Neural crest cell (in vitro differentiated cells): ENCODE results near the gene PLCH1. TPM values are rescaled to one million over a fixed set of nuclear protein-coding genes. Genes with fewer than 3 reads are reported as not detected.

Experiments used
- DNase-seq: peaks from one replicate; pipeline ENCODE4 v3.0.0; 2021; ENCODE audit warnings: low read depth, mixed read lengths, low spot score
- H3K27ac Mint-ChIP-seq: one replicate; pipeline ENCODE4 v1.8.0; 2021; ENCODE audit warnings: mild to moderate bottlenecking, mixed read lengths; ENCODE audit not compliant: unreplicated experiment
- H3K27me3 Mint-ChIP-seq: 2 replicates; pipeline ENCODE4 v1.8.0; 2021; ENCODE audit warnings: low read depth, mild to moderate bottlenecking, mixed read lengths
- H3K36me3 Mint-ChIP-seq: 2 replicates; pipeline ENCODE4 v1.8.0; 2021; ENCODE audit warnings: low read depth, mild to moderate bottlenecking, mixed read lengths
- H3K4me1 Mint-ChIP-seq: 2 replicates; pipeline ENCODE4 v1.8.0; 2021; ENCODE audit warnings: mixed read lengths
- H3K4me3 Mint-ChIP-seq: one replicate; pipeline ENCODE4 v1.8.0; 2021; ENCODE audit warnings: mild to moderate bottlenecking, mixed read lengths
- H3K9me3 Mint-ChIP-seq: 2 replicates; pipeline ENCODE4 v1.8.0; 2021; ENCODE audit warnings: mixed read lengths
- total RNA-seq: library from RNA; stranded (reverse); gene quantifications from 2 replicates; pipeline ENCODE4 v1.2.1, GENCODE V29; 2021
- TF ChIP-seq, protein P1 (sequence below): fragments of 200-600 bp; sonication (generic); conservative IDR thresholded peaks from 2 replicates; pipeline ENCODE4 v1.5.0; 2021; ENCODE audit warnings: antibody characterized with exemption, mild to moderate bottlenecking

PLCH1 gene
- total RNA-seq, 1 donor from 2014 or later, result 22.4 TPM

DNA sequence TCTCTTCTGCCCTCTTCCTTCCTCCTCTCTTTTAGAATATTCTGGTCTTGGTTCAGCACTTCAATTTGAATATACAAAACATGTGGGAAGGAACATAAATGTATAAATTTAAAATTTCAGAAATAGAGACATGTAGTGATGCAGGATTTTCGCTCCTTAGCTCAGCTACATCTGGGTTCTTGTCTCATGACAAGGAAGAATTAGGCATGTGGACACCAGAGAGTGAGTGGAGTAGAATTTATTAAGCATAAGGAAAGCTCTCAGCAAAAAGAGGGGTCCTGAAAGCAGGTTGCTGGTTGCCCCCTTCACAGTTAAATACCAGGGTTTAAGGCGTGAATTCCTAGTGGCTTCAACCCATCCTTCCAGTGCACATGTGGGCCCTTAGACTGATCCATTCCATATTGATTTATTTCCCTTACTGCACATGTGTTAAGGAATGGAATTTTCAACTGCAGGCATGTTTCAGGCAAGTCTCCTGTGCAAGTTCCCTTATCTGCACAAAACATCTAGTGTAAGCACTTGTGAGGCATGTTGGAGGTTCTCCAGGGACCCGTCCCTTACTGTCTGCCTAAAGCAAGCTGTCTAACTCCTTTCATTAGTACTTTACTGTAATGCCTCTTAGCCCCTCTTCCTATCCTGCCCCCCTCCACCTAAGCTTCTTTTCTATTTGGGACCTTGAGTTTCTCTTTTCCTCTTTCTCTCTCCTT is 318.2 kb downstream of the PLCH1 start:
- Mint-ChIP-seq H3K4me3 (no peak overlapping the region), H3K36me3 (peaks cover 9% of the 10 kb centered on the region), H3K27me3 (no peaks in the 10 kb centered on the region), H3K9me3 (peaks cover 7% of the 10 kb centered on the region), H3K27ac (no peak overlapping the region), H3K4me1 (peaks cover under 1% of the 10 kb centered on the region)
- DNase-seq, result no peak
- TF ChIP-seq, protein P1, sequence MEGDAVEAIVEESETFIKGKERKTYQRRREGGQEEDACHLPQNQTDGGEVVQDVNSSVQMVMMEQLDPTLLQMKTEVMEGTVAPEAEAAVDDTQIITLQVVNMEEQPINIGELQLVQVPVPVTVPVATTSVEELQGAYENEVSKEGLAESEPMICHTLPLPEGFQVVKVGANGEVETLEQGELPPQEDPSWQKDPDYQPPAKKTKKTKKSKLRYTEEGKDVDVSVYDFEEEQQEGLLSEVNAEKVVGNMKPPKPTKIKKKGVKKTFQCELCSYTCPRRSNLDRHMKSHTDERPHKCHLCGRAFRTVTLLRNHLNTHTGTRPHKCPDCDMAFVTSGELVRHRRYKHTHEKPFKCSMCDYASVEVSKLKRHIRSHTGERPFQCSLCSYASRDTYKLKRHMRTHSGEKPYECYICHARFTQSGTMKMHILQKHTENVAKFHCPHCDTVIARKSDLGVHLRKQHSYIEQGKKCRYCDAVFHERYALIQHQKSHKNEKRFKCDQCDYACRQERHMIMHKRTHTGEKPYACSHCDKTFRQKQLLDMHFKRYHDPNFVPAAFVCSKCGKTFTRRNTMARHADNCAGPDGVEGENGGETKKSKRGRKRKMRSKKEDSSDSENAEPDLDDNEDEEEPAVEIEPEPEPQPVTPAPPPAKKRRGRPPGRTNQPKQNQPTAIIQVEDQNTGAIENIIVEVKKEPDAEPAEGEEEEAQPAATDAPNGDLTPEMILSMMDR, result no peak

DNA sequence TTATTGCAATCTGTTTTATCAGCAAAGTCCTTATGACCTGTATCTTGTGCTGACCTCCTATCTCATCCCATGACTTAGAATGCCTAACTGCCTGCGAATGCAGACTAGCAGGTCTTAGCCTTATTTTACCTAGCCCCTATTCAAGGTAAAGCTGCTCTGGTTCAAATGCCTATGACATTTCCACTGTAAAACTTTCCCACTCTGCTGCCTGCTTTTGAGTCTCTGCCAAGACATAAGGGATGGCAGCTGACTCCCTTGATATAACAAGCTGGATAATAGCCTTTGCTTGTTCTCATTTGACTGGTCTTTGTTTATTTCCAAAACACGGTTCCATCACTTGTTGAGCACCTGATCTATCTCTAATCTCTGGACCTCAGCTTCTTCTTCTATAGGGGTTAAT is 319.5 kb downstream of the PLCH1 start:
- no peaks in the 10 kb centered on the region for H3K27me3 Mint-ChIP-seq
- no peak for DNase-seq
- H3K9me3 Mint-ChIP-seq, result peaks cover 7% of the 10 kb centered on the region
- no peak overlapping the region for H3K4me3 Mint-ChIP-seq
- TF ChIP-seq, protein P1, result no peak
- peaks cover 7% of the 10 kb centered on the region for H3K36me3 Mint-ChIP-seq
- H3K27ac Mint-ChIP-seq, result no peak overlapping the region
- peaks cover 13% of the 10 kb centered on the region for H3K4me1 Mint-ChIP-seq

DNA sequence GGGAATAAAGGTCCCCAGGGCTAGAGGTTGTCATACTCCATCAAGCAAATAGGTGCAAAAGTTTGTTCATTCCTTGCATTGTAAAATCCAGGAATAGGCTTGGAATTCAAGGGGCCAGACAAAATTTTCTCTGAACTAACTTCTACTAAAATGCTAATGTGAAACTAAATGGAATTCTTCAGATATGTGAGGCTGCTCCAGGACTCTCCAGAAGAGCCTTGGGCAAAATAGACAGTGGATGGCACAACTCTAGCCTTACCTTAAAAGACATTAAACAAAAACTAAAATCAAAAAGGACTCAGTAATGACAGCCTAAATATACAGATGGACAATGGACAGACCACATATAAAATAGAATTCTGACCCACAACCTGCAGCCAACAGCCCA is 320.6 kb downstream of the PLCH1 start:
- H3K4me1 Mint-ChIP-seq, result peaks cover 13% of the 10 kb centered on the region
- H3K27ac Mint-ChIP-seq, result no peak overlapping the region
- no peak overlapping the region for H3K4me3 Mint-ChIP-seq
- TF ChIP-seq, protein P1, result no peak
- no peaks in the 10 kb centered on the region for H3K27me3 Mint-ChIP-seq
- no peak for DNase-seq
- H3K9me3 Mint-ChIP-seq, result peaks cover 7% of the 10 kb centered on the region
- H3K36me3 Mint-ChIP-seq, result peaks cover 4% of the 10 kb centered on the region

DNA sequence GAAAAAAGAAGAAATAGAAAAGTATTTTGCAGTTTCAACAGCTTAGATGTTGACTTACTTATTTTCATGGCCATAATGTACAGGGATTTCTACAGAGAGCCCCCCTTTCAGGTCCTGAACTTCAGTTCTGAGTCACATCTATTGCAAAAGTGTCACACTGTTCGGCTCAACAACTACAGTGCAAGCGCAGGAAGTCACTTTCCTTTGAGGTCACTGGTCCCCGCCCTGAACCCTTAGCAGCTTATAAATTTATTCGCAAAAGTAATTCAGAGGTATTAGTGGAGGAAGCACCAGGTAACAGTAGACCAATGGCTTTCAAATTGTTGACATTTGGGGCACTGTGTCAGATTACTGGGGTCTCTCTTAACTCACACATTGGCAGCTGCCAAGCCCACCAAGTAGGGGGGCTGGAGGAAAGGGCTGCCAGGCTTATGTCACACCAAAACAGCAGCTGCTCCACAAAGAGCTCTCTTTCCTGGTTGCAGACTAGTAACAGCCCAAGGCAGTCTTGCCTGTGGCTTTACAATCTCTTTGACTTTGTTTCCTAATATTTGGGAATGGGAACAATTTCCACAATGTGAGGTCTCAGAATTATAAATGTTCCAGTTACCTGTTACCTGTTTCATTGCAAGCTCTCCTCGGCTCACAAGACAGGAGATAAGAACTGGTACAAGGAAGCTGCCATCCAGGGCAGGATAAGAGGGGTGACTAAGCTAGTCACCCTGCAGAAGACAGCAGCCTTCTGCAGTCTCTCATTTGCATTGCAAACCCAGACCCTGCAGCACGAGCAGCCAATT is 321.1 kb downstream of the PLCH1 start:
- no peak for DNase-seq
- TF ChIP-seq, protein P1, result no peak
- Mint-ChIP-seq H3K36me3 (peaks cover 3% of the 10 kb centered on the region), H3K4me1 (peaks cover 15% of the 10 kb centered on the region), H3K27me3 (no peaks in the 10 kb centered on the region), H3K4me3 (no peak overlapping the region), H3K27ac (no peak overlapping the region), H3K9me3 (peaks cover 7% of the 10 kb centered on the region)

DNA sequence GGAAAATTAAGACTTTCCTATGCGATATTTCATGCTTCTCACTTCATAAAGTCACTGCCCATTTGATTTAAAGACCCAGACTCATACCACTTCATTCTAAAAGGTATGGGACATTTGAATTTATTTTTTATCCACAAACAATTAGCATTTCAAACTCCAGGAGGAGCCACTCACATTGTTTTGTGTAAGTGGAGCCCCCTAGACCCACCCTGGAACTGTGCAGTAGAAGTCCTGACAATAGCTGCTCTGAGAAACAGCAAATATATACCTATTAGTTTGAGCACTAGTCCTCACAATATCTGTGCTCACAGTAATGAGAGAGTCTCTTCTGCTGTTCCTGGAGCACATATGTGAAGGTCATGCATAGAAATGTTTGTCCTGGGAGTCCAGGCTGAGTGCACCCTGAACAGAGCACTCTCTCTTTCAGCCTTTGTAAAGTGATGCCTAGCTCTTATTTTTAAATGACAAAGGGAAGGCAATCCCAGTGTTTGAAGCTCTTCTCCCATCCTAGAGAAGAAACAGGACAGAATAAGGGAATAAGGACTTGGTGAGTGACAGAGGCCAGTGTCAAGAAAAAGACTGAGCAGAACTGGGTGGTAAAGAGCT is 323.9 kb downstream of the PLCH1 start:
- DNase-seq, result no peak
- Mint-ChIP-seq H3K9me3 (no peaks in the 10 kb centered on the region), H3K27me3 (no peaks in the 10 kb centered on the region), H3K36me3 (no peaks in the 10 kb centered on the region), H3K27ac (no peak overlapping the region), H3K4me3 (no peak overlapping the region), H3K4me1 (peaks cover 26% of the 10 kb centered on the region)
- TF ChIP-seq, protein P1, result no peak
